Activated T-cell treated with anti-CD3 and anti-CD28 coated beads, Interleukin-2, amount 50 U/mL, for 48 hours (primary cell): ENCODE results near the gene HMGXB4.

Experiments
- DNase-seq, 2 experiments: peaks; one replicate each; pipeline ENCODE4 v3.0.0-alpha.2; 2020

Gene HMGXB4

DNA sequence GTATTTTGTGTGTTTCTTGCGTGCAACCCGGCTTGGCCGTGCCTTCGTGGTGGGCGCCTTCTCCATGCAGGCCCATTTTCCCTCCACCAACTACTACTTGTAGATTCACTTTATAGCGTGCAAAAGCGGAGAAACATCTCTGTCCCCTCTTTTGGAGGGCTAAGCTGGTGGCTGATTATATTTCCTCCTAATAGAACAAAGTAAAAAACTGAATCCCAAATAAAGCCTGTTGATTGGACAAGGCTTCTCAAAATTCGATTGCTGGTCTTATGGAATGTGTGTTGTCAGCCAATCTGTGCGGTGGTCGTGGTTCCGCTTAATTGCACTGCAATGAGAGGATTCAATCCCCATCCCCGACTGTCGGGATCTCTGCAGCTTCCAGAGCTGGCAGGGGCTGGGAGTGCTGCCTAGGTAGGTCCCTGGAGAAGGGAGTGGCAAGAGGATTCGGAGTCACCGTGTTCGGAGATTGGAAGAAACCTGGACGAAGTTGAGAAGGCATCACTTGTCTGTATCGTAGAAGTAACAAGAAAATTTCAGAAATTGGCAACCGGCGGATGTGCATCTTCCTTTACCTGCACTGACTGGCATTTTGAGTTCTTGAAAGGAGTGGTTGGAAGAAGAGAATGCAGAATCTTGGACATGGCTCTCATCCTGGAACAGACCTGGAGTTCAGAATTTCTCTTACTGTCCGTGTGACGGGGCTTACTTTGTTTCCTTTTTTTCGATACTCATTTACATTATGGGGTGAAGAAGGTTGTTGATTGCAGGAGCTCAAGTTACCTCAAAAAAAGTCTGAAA, 1.1 kb downstream of the HMGXB4 start:
- DNase-seq: peak; percentile 20 to 22

DNA sequence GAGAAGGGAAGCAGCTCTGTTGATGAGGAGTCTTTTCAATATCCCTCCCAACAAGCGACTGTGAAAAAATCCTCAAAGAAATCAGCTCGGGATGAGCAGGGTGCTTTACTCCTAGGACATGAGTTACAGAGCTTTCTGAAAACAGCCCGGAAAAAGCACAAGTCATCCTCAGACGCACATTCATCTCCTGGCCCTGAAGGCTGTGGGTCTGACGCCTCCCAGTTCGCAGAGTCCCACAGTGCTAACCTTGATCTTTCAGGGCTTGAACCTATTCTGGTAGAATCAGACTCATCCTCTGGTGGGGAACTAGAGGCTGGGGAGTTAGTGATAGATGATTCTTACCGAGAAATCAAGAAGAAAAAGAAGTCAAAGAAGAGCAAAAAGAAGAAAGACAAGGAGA, 7.7 kb downstream of the HMGXB4 start:
- no peak for DNase-seq

DNA sequence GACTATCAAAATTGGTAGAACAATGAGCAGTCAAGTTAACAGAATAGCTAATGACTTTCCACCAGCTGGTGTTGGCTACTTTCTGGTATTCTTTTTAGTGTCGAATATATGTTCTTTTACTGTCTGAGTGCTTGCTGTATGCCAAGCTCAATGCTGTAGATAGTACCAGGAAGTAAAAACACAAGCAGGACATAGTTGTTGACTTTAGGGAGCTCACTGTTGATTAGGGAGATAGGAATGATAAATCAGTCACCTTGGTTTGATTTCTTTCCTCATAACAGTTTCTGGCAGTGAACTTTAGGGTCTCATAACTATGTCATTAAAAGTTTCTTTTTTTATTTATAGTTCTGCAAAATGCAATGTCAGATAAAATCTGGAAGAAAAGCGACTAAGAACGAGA, 9.0 kb downstream of the HMGXB4 start:
- DNase-seq: no peak

DNA sequence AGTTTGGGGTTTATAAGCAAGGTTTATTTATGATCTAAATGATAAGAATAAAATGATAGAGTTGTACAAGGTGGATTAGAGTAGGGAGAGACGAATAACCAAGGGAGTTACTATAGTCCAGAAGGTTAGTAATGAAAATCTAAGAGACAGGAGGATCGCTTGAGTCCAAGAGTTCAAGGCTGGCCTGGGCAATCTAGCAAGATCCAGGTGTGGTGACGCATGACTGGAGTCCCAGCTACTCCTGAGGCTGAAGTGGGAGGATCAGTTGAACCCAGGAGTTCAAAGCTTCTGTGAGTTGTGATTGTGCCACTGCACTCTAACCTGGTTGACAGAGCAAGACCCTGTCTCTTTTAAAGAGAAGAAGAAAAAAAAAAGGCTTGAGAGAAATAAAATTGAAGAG, 12.3 kb downstream of the HMGXB4 start:
- no peak for DNase-seq

DNA sequence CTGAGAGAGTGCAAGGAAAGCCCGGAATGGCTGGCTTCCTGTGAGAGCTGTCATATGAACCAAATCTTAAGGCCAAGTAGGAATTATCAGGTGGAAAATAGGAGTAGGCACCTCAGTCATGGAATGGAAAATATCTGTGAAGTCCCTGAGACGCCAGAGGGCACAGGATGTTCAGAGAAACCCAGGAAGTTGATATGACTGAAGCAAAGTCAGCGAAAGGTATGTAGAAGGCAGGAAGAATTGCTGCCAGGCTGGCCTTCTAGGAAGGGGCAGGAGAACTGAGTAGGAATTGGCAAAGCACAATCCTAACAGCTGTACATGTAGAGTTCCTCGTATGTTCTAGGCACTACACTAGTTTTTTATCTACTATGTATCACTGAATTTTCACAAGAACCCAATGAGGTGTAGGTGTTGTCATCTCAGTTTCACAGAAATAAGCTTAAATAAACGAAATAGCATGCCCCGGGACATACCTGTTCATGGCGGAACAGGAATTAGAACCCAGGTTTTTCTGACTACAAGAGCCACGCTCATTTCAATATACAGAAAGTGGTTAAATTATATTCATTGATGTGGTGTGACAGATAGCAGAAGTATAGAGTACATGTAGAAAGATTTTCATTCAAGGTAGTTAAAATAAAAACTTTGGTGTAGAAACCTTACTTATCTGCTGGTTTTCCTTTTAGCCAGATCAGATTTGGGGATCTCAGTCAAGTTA, 17.0 kb downstream of the HMGXB4 start:
- DNase-seq: no peak

DNA sequence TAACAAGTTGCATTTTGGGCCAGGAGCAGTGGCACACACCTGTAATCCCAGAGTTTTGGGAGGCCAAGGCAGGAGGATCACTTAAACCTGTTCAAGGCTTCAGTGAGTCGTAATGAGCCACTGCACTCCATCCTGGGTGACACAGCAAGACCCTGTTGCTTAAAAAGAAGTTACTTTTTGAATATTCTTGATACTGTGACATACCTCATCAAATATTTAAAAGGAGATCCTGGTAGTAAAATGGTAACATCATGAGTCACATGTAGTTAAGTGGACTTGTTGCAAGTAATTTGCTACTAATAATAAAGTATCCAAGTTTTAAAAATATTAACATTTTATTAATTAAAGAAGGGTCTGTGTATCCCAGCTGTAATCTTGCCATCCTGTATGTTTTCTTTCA, 18.3 kb downstream of the HMGXB4 start:
- no peak for DNase-seq

DNA sequence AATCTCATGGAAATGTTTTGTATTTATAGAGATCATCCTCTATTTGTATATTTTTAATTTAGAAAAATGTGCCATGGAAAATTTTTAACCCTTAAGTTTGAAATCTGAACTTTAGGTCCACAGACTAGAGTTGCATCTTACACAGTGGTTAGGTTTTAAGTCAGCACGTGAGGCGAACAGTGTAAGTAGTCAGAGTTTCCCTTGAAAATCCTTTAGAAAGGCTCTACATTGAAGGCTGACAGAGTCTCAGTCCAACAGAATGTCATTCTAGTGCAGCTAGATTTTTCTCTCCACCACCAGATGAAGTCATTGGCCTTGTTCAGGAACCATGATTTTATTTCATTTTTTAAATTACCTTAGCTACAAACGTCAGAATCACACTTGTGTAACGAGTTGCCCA, 18.7 kb downstream of the HMGXB4 start:
- DNase-seq: no peak

DNA sequence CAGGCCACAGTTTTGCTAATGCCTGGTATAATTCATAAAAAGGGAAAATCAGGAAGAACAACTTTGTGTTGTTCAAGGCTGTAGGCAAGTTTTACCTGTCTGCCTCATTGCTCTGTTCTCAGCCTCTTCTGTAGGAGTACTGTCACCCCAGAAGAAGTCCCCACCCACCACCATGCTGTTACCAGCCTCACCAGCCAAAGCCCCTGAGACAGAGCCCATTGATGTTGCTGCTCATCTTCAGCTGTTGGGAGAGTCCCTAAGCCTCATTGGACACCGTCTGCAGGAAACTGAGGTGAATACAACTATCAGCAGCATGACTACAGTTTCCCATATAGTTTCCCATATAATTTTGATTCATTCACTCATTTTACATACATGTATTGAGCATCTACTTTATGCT, 30.8 kb downstream of the HMGXB4 start:
- no peak for DNase-seq

DNA sequence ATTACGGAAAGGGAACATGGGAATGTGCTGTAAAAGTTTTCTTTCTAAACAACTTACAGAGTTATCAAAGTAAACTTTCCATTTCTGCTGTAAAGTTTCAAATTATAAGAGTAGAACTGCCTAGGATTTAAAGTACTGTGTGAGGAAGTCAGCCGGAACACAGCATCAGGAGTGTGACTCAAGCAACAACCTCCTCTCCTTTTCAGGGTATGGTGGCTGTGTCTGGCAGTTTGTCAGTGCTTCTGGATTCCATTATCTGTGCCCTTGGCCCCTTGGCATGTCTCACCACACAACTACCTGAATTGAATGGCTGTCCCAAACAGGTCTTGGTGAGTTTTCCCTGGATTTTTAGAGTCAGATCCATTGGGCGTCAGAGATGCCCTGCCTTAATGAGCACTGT, 35.5 kb downstream of the HMGXB4 start:
- no peak for DNase-seq

DNA sequence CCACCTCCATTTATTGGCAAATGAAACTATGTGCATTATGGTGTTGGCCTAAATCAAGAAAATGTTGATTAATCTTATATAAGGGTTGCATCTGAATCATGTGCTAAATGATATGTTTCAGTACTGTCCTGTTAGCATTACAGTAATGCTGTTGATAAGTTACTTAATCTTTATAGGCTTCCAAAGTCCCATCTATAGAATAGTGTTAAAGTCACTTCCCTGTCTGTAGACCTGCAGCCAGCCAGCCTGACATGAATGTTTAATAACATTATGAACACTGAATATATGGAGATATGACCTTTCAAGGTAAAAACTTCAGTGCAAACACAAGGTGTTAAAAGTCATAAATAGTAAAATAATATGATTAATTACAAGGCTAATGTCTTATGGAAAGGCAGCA, 38.8 kb downstream of the HMGXB4 start:
- DNase-seq: no peak

DNA sequence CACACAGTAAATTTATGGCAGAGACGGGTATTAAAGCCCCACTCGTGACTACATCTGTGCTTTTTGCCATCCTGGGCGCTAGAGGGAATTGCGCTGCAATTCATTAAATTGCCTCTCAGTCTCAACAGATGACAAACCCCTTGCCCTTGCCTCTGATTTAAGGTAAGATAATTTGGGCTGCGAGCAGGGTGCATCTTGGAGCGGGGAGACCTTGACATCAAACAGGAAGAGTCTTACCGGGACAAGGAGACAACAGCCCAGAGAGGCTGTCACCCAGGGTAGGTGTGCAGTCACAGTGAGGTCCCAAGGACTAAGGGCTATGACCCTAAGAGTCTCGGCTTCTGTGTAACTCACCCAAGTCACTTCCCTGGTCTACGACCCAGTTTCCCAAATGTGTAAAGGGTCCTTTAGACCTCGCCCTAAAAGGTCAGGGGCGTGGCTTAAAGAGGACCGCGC, 42.0 kb downstream of the HMGXB4 start:
- no peak for DNase-seq

DNA sequence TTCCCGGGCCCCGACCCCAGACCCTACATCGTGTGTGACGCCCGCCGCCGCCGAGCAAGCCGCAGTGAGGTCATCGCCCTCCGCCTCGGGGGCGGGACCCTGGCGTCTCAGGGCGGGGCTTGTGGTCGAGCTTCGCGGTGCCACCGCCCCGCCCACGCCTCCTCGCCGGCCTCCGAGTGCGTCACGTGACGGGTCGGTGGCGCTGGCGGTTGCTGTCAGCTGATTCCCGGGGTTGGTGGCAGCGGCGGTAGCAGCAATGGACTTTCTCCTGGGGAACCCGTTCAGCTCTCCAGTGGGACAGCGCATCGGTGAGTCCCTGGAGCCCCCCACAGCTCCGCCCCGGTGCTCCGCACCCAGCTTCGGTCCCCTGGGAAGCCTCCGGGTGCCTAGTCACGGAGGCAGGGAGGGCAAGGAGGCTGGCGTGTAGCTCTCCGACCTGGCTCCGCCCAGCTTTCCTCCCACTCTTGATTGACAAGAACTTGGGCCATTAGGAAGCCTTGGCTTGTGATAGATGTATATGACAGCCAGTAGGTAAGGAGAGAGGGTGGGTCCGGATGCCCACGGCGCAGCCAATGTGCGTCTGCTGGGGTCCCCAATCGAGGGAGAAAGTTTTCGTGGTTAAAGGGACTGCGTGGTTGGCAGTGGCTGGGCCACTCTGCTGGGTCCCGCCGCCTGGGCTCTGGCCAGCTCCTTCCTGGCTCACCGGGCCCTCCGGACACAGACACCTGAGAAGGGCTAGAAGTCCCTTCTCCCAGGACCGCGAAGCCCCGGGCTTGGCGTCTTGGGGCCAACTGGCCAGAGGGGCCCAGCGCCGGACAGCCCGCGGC, 42.6 kb downstream of the HMGXB4 start, which contains the start of gene TOM1:
Gene TOM1 (plus strand): TSS at position 222 of the 827 bp plus-strand sequence. CDS start 35 bp downstream, at position 257.
- peak; percentile 96 to 98 for DNase-seq

DNA sequence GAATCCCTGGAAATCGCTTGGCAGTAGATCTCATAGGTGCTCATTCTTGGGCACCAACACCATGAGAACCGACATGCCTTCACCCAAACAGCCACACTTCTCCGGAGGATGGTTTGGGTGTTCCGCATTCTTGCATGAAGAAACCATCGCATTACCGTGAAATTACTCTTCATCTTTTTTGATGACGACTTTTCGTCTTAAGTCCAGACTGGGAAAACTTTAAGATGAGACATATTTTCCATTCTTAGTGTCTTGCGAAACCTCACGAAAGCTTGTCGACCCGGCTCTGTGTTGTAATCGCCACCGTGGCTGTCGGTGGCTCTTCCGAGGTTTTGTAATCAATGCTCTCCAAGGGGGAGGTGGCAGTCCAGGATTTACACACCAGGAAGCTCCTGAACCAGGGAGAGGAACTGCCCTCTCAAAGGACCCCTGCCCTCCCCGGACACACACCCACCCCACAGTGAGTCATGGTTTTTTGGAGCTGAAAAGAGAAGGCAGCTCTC, 44.1 kb downstream of the HMGXB4 start:
- DNase-seq: peak in 1 of 2 experiments; percentile 25

DNA sequence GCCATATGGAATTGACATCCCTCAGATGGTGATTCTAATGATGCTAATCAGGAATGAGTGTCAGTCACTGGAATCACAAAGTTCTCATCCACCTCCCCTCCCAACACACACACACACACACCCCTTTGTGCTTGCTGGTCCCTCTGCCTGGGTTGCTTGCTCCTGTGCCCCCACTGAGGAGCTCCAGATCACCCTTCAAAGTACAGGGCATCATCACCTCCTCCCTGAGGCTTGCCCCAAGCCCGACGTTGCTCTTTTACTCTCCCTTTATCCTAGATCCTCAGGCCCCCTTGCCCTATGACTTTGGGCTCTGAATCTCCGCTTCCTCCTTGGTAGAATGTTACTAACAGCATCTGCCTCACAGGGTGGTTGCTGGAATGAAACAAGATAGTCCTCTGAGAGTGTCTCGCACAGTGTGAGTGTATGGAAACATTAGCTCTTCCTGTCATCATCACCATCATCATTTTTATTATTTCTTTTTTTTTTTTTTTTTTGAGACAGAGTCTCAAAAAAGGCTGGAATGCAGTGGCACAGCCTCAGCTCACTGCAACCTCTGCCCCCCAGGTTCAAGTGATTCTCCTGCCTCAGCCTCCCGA, 45.8 kb downstream of the HMGXB4 start:
- DNase-seq: no peak

DNA sequence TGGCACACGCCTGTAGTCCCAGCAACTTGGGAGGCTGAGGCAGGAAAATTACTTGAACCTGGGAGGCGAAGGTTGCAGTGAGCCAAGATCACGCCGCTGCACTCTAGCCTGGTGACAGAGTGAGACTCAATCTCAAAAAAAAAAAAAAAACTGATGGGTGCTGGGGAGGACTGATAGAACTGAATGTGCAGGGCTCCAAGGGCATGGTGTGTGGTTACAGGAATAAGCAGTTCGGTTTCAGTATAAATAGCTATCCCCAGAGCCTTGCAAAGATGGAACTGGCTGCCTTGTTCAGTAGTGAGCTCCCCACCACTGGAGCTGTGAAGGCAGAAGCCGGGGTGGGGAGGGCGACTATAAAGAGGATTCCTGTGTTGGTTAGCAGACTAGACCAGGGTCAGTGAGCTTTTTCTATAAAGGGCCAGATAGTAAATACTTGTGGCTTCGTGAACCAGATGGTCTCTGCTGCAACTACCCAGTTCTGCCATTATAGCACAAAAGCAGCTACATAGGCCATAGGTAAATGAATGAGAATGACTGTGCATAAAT, 48.3 kb downstream of the HMGXB4 start:
- peak in 1 of 2 experiments; percentile 7 for DNase-seq

DNA sequence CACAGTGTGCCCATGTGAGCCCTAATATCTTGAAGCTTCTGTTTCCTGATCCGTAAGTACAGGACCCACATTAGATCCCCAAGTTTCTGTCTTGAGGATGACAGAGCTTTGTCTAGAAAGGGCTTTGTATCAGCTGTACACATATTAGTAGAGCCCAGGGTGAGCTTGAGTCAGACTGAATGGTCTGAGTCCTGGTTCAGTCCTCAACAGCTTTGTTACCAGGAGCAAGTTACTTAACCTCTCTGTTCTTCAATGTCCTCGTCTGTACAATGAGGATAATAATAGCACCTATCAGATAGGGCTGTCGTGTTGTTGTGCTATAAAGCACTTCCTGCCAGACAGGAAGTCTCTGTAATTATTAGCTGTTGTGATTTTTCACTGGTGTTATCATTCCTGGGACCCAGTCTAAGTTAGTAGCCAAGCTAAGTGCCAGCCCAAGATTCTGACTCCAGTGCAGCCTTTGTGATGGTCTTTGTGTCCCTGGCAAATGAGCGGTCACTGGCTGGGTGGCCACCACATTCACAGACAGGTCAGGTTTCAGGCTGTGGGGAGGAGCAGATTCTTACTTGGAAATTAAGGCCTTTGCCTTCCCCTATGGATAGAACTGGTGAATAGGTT, 49.2 kb downstream of the HMGXB4 start:
- peak in 1 of 2 experiments; percentile 7 for DNase-seq

DNA sequence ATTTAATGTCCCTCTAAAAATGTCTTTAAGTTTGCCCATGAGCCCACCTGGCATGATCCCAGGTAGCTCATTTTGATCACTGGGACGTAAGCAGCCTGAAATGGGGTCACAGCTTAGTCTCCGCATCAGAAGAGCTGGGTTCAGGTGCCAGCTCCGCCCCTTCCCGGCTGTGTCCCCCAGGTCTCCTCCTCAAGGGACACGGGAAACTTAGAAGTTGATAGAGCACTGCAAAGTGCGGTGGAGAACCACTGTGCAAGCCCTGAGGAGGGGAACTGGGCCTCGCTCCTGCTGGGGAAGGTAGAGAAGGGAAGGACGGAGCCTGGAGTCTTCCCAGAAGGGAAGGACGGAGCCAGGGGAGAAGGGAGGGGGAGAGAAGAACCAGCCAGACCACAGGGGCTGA, 50.1 kb downstream of the HMGXB4 start:
- DNase-seq: peak in 1 of 2 experiments; percentile 10

DNA sequence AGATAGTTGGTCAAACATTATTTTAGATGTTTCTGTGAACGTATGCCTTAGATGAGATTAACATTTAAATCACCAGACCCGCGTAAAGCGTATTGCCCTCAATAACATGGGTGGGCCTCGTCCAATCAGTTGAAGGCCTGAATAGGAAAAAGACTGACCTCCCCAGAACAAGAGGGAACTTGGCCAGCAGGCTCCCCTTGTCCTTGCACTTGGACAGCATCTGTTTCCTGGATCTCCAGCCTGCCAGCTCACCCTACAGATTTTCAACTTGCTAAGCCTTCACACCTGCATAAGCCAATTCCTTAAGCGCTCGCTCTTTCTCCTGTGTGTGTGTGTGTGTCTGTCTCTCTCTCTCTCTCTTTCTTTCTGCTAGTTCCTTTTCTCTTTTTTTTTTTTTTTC, 50.6 kb downstream of the HMGXB4 start:
- DNase-seq: peak in 1 of 2 experiments; percentile 8

DNA sequence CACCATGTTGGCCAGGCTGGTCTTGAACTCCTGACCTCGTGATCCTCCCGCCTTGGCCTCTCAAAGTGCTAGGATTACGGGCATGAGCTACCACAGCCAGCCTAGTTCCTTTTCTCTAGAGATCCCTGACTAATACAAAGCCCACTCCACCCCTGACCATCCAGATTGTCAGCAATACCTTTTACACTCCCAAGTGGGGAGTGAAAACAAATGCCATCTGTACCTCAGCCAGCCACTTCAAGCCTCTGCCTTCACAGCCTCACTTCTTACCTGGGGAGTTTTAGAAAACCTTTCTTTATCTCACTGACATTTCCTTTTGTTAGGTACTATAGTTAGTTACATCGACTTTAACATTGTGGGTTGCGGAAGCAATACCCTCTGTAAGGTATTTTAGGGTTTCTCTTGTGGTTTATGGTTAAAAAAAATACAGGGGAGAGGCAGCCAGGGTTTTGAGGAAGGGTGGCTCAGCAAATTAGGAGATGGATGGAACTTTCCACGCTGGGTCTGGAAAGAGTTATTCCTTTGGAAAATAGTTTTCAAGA, 51.3 kb downstream of the HMGXB4 start:
- DNase-seq: peak; percentile 13 to 19

DNA sequence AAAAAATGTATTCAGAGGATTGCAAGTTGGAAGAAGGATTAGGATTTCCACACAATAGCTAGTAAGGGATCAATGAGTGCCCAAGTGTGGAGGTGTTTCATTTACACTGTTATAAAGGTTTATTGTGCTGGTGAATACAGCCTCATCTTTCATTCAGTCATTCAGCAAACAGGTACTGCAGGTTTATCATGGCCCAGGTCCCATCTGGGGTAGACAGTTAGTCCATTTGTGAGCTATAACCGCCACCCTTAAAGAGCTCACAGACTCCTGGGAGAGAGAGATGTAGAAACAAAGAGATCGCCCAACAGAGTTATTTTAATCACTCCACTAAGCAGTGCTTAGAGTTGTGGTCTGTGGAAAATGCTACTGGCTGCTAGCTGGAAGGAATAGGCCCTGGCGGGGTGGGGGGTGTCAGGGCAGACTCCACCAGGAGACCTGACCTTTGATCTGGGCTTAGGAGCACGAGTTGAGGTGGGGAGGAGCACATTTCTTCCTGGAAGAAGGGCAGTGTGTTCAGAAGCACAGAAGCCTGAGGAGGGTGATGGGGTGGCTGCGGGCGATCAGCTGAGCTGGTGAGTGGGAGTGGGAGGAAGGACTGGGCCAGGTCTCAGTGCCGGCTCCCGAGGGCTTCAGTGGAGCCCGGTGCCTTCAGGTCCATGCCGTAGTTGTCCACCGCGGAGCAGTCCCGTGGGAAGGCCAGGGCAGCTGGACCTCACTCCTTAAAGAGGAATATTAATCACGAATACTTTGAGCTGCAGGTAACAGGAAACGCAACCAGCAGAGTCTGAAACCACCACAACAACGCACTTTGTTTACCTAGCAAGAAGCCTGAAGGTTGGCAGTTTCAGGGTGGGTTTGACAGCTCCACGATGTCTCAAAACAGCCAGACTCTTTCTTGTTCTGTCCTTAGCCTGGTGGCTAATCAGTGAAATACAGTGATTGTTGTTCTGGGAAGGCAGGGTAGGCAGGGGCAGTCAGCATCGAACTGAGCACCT, 53.6 kb downstream of the HMGXB4 start:
- DNase-seq: peak in 1 of 2 experiments; percentile 20
